WTC11 (cell line): ENCODE results near the gene AKAP6. TPM values are rescaled to one million over a fixed set of nuclear protein-coding genes. Genes with fewer than 3 reads are reported as not detected.

ENCODE experiments used
- ATAC-seq: fragments of 200-7000 bp; cut with Tn5 transposase; 2 replicates; pipeline ENCODE4 v1.10.0; 2021; ENCODE audit warnings: mild to moderate bottlenecking, moderate library complexity
- CTCF ChIA-PET: fragments of 300-600 bp; sonication (Branson Sonifier 250); formaldehyde crosslinking; loops from one replicate; lab custom pipeline; 2021; ENCODE audit warnings: antibody characterized with exemption; lab: Charles Lee
- POLR2A ChIA-PET: fragments of 350-600 bp; sonication (Branson Sonifier 250); formaldehyde crosslinking; loops from one replicate; lab custom pipeline; 2021; ENCODE audit warnings: antibody characterized with exemption; lab: Charles Lee
- DNase-seq: peaks from one replicate; pipeline ENCODE4 v3.0.0; 2021; ENCODE audit warnings: low spot score
- H3K27ac Mint-ChIP-seq: 2 replicates; pipeline ENCODE4 v1.8.0; 2021; ENCODE audit warnings: mixed read lengths
- H3K27me3 Mint-ChIP-seq: 2 replicates; pipeline ENCODE4 v1.8.0; 2021; ENCODE audit warnings: low read depth, mild to moderate bottlenecking, moderate library complexity, mixed read lengths
- H3K36me3 Mint-ChIP-seq: 2 replicates; pipeline ENCODE4 v1.8.0; 2021; ENCODE audit warnings: mixed read lengths
- H3K4me1 Mint-ChIP-seq: 2 replicates; pipeline ENCODE4 v1.8.0; 2022; ENCODE audit warnings: mixed read lengths
- H3K4me3 Mint-ChIP-seq: 2 replicates; pipeline ENCODE4 v1.8.0; 2021; ENCODE audit warnings: mild to moderate bottlenecking, moderate library complexity, mixed read lengths
- H3K9me3 Mint-ChIP-seq: 2 replicates; pipeline ENCODE4 v1.8.0; 2021; ENCODE audit warnings: mixed read lengths
- CBFB ChIP-seq: sonication (generic); formaldehyde crosslinking; IDR thresholded peaks from 2 replicates; pipeline ENCODE4 v1.8.1; 2022; ENCODE audit warnings: mild to moderate bottlenecking, low read depth, missing genetic modification reagents
- FOXK1 ChIP-seq: sonication (generic); formaldehyde crosslinking; IDR thresholded peaks from 2 replicates; pipeline ENCODE4 v1.8.0; 2022; ENCODE audit warnings: mild to moderate bottlenecking, moderate library complexity, missing genetic modification reagents
- FOXP1 ChIP-seq: sonication (generic); formaldehyde crosslinking; IDR thresholded peaks from 2 replicates; pipeline ENCODE4 v1.8.0; 2022; ENCODE audit warnings: missing genetic modification reagents, mild to moderate bottlenecking, moderate library complexity, borderline replicate concordance
- GABPB1 ChIP-seq: sonication (generic); formaldehyde crosslinking; IDR thresholded peaks from 2 replicates; pipeline ENCODE4 v1.8.1; 2023; ENCODE audit warnings: mild to moderate bottlenecking, missing genetic modification reagents
- HMGA2 ChIP-seq: fragments of 250-450 bp; sonication (Bioruptor Pico); IDR thresholded peaks from 2 replicates; pipeline ENCODE4 v1.4.0; 2021; ENCODE audit warnings: mild to moderate bottlenecking, moderate library complexity
- NFE2L1 ChIP-seq: sonication (generic); formaldehyde crosslinking; IDR thresholded peaks from 2 replicates; pipeline ENCODE4 v1.8.1; 2023; ENCODE audit warnings: missing genetic modification reagents
- OVOL2 ChIP-seq: fragments of 250-450 bp; sonication (Bioruptor Pico); IDR thresholded peaks from 2 replicates; pipeline ENCODE4 v1.9.0; 2021; ENCODE audit warnings: mild to moderate bottlenecking, borderline replicate concordance
- RELA ChIP-seq: sonication (generic); formaldehyde crosslinking; IDR thresholded peaks from 2 replicates; pipeline ENCODE4 v1.8.1; 2022; ENCODE audit warnings: missing genetic modification reagents, mild to moderate bottlenecking, borderline replicate concordance
- SMAD3 ChIP-seq: sonication (generic); formaldehyde crosslinking; IDR thresholded peaks from 2 replicates; pipeline ENCODE4 v1.8.0; 2022; ENCODE audit warnings: missing genetic modification reagents, mild to moderate bottlenecking, borderline replicate concordance
- SOX15 ChIP-seq: fragments of 250-450 bp; sonication (Bioruptor Pico); IDR thresholded peaks from 2 replicates; pipeline ENCODE4 v1.9.0; 2021; ENCODE audit warnings: mild to moderate bottlenecking
- TCF7 ChIP-seq: sonication (generic); formaldehyde crosslinking; IDR thresholded peaks from 2 replicates; pipeline ENCODE4 v1.8.0; 2022; ENCODE audit warnings: mild to moderate bottlenecking, low read depth, missing genetic modification reagents, moderate library complexity
- TEAD4 ChIP-seq: sonication (generic); formaldehyde crosslinking; IDR thresholded peaks from 2 replicates; pipeline ENCODE4 v1.8.0; 2022; ENCODE audit warnings: mild to moderate bottlenecking, missing genetic modification reagents
- total RNA-seq: library from RNA; stranded (reverse); gene quantifications from 3 replicates; pipeline ENCODE4 v1.2.3, GENCODE V29; 2021
- TF ChIP-seq, protein P1 (sequence below): sonication (generic); formaldehyde crosslinking; IDR thresholded peaks from 2 replicates; pipeline ENCODE4 v1.8.0; 2023; ENCODE audit warnings: mild to moderate bottlenecking, missing genetic modification reagents
- TF ChIP-seq, protein P2 (sequence below): sonication (generic); formaldehyde crosslinking; IDR thresholded peaks from 2 replicates; pipeline ENCODE4 v1.8.1; 2023; ENCODE audit warnings: mild to moderate bottlenecking, moderate library complexity, missing genetic modification reagents
- TF ChIP-seq, protein P3 (sequence below): fragments of 250-450 bp; sonication (Bioruptor Pico); IDR thresholded peaks from 2 replicates; pipeline ENCODE4 v1.8.0; 2021; ENCODE audit warnings: mild to moderate bottlenecking
- TF ChIP-seq, protein P4 (sequence below): fragments of 250-450 bp; sonication (Bioruptor Pico); IDR thresholded peaks from 2 replicates; pipeline ENCODE4 v1.9.0; 2021; ENCODE audit warnings: moderate library complexity, mild to moderate bottlenecking, inconsistent platforms, borderline replicate concordance
- TF ChIP-seq, protein P5 (sequence below): sonication (generic); formaldehyde crosslinking; IDR thresholded peaks from 2 replicates; pipeline ENCODE4 v1.8.1; 2022; ENCODE audit warnings: missing genetic modification reagents, borderline replicate concordance
- TF ChIP-seq, protein P6 (sequence below): sonication (generic); formaldehyde crosslinking; IDR thresholded peaks from 2 replicates; pipeline ENCODE4 v1.8.0; 2023; ENCODE audit warnings: missing genetic modification reagents
- TF ChIP-seq, protein P7 (sequence below): fragments of 250-450 bp; sonication (Bioruptor Pico); IDR thresholded peaks from 2 replicates; pipeline ENCODE4 v2.1.2; 2022; ENCODE audit warnings: mild to moderate bottlenecking, moderate library complexity

AKAP6 gene
- total RNA-seq, 1 experiment from 2014 or later, result 0.63 TPM

DNA sequence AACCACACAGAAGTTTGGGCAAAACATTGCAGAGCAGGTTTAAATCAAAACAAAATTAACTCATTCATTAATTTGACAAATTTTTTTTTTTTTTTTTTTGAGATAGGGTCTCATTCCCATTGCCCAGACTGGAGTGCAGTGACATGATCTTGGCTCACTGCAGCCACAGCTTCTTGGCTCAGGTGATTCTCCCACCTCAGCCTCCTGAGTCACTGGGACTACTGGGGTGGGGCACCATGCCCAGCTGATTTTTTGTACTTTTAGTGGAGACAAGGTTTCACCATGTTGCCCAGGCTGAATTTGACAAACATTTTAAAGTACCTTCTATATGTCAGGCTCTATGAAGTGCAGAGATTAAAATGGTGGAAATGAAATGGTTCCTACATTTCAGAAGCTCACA is 352.5 kb downstream of the AKAP6 start (continued):
- TF ChIP-seq FOXP1, result no peak
- no peak for TF ChIP-seq SMAD3 (CRISPR knock-in tag)
- no peak for TF ChIP-seq TCF7
- TF ChIP-seq GABPB1 (CRISPR knock-in tag), result no peak
- no peak for TF ChIP-seq SOX15
- TF ChIP-seq, protein P1, sequence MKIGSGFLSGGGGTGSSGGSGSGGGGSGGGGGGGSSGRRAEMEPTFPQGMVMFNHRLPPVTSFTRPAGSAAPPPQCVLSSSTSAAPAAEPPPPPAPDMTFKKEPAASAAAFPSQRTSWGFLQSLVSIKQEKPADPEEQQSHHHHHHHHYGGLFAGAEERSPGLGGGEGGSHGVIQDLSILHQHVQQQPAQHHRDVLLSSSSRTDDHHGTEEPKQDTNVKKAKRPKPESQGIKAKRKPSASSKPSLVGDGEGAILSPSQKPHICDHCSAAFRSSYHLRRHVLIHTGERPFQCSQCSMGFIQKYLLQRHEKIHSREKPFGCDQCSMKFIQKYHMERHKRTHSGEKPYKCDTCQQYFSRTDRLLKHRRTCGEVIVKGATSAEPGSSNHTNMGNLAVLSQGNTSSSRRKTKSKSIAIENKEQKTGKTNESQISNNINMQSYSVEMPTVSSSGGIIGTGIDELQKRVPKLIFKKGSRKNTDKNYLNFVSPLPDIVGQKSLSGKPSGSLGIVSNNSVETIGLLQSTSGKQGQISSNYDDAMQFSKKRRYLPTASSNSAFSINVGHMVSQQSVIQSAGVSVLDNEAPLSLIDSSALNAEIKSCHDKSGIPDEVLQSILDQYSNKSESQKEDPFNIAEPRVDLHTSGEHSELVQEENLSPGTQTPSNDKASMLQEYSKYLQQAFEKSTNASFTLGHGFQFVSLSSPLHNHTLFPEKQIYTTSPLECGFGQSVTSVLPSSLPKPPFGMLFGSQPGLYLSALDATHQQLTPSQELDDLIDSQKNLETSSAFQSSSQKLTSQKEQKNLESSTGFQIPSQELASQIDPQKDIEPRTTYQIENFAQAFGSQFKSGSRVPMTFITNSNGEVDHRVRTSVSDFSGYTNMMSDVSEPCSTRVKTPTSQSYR (CRISPR knock-in tag), result no peak
- TF ChIP-seq, protein P2, sequence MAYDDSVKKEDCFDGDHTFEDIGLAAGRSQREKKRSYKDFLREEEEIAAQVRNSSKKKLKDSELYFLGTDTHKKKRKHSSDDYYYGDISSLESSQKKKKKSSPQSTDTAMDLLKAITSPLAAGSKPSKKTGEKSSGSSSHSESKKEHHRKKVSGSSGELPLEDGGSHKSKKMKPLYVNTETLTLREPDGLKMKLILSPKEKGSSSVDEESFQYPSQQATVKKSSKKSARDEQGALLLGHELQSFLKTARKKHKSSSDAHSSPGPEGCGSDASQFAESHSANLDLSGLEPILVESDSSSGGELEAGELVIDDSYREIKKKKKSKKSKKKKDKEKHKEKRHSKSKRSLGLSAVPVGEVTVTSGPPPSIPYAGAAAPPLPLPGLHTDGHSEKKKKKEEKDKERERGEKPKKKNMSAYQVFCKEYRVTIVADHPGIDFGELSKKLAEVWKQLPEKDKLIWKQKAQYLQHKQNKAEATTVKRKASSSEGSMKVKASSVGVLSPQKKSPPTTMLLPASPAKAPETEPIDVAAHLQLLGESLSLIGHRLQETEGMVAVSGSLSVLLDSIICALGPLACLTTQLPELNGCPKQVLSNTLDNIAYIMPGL (CRISPR knock-in tag), result no peak

DNA sequence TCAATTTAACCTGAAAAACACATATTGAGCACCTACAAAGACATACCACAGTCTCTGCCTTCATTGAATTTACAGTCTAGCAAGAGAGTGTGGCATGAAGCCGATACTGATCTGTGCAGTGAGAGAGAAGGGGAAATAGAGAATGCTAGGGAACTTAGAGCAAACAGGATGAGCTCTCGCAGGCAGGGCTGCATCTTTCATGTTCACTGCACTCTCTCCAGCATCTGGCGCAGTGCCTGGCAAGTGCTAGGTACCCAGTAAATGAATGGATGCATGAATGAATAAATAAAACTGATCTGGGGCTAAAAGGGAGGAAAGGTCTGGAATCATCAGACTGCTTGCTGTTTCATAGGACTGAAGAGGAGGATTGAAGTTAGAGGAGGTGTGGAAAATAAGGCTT is 353.1 kb downstream of the AKAP6 start:
- TF ChIP-seq FOXK1 (CRISPR knock-in tag), result no peak
- TF ChIP-seq TEAD4, result no peak
- TF ChIP-seq, protein P3, sequence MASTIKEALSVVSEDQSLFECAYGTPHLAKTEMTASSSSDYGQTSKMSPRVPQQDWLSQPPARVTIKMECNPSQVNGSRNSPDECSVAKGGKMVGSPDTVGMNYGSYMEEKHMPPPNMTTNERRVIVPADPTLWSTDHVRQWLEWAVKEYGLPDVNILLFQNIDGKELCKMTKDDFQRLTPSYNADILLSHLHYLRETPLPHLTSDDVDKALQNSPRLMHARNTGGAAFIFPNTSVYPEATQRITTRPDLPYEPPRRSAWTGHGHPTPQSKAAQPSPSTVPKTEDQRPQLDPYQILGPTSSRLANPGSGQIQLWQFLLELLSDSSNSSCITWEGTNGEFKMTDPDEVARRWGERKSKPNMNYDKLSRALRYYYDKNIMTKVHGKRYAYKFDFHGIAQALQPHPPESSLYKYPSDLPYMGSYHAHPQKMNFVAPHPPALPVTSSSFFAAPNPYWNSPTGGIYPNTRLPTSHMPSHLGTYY (CRISPR knock-in tag), result no peak
- TF ChIP-seq, protein P4, sequence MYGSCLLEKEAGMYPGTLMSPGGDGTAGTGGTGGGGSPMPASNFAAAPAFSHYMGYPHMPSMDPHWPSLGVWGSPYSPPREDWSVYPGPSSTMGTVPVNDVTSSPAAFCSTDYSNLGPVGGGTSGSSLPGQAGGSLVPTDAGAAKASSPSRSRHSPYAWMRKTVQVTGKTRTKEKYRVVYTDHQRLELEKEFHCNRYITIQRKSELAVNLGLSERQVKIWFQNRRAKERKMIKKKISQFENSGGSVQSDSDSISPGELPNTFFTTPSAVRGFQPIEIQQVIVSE (CRISPR knock-in tag), result no peak
- TF ChIP-seq OVOL2, result no peak
- TF ChIP-seq CBFB (CRISPR knock-in tag), result no peak
- TF ChIP-seq, protein P5, sequence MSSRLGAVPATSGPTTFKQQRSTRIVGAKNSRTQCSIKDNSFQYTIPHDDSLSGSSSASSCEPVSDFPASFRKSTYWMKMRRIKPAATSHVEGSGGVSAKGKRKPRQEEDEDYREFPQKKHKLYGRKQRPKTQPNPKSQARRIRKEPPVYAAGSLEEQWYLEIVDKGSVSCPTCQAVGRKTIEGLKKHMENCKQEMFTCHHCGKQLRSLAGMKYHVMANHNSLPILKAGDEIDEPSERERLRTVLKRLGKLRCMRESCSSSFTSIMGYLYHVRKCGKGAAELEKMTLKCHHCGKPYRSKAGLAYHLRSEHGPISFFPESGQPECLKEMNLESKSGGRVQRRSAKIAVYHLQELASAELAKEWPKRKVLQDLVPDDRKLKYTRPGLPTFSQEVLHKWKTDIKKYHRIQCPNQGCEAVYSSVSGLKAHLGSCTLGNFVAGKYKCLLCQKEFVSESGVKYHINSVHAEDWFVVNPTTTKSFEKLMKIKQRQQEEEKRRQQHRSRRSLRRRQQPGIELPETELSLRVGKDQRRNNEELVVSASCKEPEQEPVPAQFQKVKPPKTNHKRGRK, result no peak
- no peak for TF ChIP-seq NFE2L1
- TF ChIP-seq SOX15, result no peak
- TF ChIP-seq, protein P6, sequence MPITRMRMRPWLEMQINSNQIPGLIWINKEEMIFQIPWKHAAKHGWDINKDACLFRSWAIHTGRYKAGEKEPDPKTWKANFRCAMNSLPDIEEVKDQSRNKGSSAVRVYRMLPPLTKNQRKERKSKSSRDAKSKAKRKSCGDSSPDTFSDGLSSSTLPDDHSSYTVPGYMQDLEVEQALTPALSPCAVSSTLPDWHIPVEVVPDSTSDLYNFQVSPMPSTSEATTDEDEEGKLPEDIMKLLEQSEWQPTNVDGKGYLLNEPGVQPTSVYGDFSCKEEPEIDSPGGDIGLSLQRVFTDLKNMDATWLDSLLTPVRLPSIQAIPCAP, result no peak
- no peak for TF ChIP-seq HMGA2
- no peak for TF ChIP-seq RELA (CRISPR knock-in tag)
- TF ChIP-seq, protein P1 (CRISPR knock-in tag), result no peak
- TF ChIP-seq, protein P7, sequence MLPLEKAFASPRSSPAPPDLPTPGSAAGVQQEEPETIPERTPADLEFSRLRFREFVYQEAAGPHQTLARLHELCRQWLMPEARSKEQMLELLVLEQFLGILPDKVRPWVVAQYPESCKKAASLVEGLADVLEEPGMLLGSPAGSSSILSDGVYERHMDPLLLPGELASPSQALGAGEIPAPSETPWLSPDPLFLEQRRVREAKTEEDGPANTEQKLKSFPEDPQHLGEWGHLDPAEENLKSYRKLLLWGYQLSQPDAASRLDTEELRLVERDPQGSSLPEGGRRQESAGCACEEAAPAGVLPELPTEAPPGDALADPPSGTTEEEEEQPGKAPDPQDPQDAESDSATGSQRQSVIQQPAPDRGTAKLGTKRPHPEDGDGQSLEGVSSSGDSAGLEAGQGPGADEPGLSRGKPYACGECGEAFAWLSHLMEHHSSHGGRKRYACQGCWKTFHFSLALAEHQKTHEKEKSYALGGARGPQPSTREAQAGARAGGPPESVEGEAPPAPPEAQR (CRISPR knock-in tag), result no peak

More for the DNA sequence above, 353.1 kb downstream of the AKAP6 start:
- no peak overlapping the region for H3K4me3 Mint-ChIP-seq
- CTCF ChIA-PET, result no interaction called here
- DNase-seq, result no peak
- no peak overlapping the region for H3K27ac Mint-ChIP-seq
- no peaks in the 10 kb centered on the region for H3K27me3 Mint-ChIP-seq
- H3K36me3 Mint-ChIP-seq, result no peaks in the 10 kb centered on the region
- ATAC-seq, result no peak
- no peaks in the 10 kb centered on the region for H3K4me1 Mint-ChIP-seq
- POLR2A ChIA-PET, result interaction anchor here (0.6 kb wide), 1 partner anchor 23 kb away, joined by 4 read pairs; no protein-coding TSS in a partner anchor
- no peaks in the 10 kb centered on the region for H3K9me3 Mint-ChIP-seq
